OCI-LY1 (cell line): Measurements from ENCODE around the gene ABCB9.

Experiments
- EZH2 ChIP-seq: fragments of 200-600 bp; sonication (generic), shearing (Covaris generic); IDR thresholded peaks from 2 replicates; pipeline ENCODE4 v1.8.0; 2017; ENCODE audit warnings: borderline replicate concordance, mixed run types, mild to moderate bottlenecking, antibody characterized with exemption, low read length, moderate library complexity, mixed read lengths
- TF ChIP-seq, protein P1 (sequence below): fragments of 200-600 bp; sonication (generic), shearing (Covaris generic); IDR thresholded peaks from 2 replicates; pipeline ENCODE4 v1.5.1; 2017; ENCODE audit warnings: mild to moderate bottlenecking, antibody characterized with exemption, low read length, moderate library complexity, mixed read lengths

- TF ChIP-seq, protein P1, sequence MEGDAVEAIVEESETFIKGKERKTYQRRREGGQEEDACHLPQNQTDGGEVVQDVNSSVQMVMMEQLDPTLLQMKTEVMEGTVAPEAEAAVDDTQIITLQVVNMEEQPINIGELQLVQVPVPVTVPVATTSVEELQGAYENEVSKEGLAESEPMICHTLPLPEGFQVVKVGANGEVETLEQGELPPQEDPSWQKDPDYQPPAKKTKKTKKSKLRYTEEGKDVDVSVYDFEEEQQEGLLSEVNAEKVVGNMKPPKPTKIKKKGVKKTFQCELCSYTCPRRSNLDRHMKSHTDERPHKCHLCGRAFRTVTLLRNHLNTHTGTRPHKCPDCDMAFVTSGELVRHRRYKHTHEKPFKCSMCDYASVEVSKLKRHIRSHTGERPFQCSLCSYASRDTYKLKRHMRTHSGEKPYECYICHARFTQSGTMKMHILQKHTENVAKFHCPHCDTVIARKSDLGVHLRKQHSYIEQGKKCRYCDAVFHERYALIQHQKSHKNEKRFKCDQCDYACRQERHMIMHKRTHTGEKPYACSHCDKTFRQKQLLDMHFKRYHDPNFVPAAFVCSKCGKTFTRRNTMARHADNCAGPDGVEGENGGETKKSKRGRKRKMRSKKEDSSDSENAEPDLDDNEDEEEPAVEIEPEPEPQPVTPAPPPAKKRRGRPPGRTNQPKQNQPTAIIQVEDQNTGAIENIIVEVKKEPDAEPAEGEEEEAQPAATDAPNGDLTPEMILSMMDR, result no peak
- TF ChIP-seq EZH2, result no peak
Measured at GRCh38 chr12:122994781-122995502, 28.7 kb upstream of the ABCB9 start.
